Sigmoid colon (tissue), 3 donors: ENCODE results near the gene IL1RAPL2.

Source experiments
- POLR2A ChIP-seq, 2 donors: fragments of 450-650 bp; IDR thresholded peaks; one replicate each; pipeline ENCODE4 v1.6.1; 2016; ENCODE audit warnings: antibody characterized with exemption in 2 of 2, mild to moderate bottlenecking in 2 of 2, moderate library complexity in 2 of 2
- TF ChIP-seq, protein P1 (sequence below), 4 experiments: fragments of 450-650 bp in 3 of 4; fragments of 200-600 bp in 1 of 4; IDR thresholded peaks; one replicate each; pipeline ENCODE4 v1.5.1; 2016 to 2019; ENCODE audit warnings: antibody characterized with exemption in 4 of 4, mild to moderate bottlenecking in 3 of 4, moderate library complexity in 2 of 4

DNA sequence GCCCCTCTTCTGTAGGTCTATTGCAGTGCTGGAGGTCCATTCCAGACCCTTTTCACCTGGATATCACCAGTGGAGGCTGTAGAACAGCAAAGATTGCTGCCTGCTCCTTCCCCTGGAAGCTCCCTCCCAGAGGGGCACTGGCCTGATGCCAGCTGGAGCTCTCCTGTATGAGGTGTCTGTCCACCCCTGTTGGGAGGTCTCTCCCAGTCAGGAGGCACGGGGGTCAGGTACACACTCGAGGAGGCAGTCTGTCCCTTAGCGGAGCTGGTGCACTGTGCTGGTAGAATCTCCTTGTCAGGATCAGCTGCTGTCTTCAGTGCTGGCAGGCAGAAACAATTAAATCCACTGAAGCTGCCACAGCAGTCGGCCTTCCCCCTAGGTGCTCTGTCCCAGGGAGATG, 276.6 kb downstream of the IL1RAPL2 start:
- no peak for TF ChIP-seq POLR2A (IDR thresholded peaks at IDR 0.05)
- TF ChIP-seq, protein P1, sequence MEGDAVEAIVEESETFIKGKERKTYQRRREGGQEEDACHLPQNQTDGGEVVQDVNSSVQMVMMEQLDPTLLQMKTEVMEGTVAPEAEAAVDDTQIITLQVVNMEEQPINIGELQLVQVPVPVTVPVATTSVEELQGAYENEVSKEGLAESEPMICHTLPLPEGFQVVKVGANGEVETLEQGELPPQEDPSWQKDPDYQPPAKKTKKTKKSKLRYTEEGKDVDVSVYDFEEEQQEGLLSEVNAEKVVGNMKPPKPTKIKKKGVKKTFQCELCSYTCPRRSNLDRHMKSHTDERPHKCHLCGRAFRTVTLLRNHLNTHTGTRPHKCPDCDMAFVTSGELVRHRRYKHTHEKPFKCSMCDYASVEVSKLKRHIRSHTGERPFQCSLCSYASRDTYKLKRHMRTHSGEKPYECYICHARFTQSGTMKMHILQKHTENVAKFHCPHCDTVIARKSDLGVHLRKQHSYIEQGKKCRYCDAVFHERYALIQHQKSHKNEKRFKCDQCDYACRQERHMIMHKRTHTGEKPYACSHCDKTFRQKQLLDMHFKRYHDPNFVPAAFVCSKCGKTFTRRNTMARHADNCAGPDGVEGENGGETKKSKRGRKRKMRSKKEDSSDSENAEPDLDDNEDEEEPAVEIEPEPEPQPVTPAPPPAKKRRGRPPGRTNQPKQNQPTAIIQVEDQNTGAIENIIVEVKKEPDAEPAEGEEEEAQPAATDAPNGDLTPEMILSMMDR (IDR thresholded peaks at IDR 0.05): no peak
